PFSK-1 (cell line): Measurements from ENCODE around the gene CHTOP.

Experiments
- FOXP2 ChIP-seq: optimal IDR thresholded peaks from 2 replicates; pipeline ENCODE3; 2011; ENCODE audit warnings: borderline replicate concordance, control low read depth, inconsistent platforms; ENCODE audit not compliant: insufficient read depth; ENCODE audit errors: extremely low read length, extremely low read depth
- POLR2AphosphoS5 ChIP-seq: IDR thresholded peaks from 2 replicates; pipeline ENCODE4 v1.6.1; 2012; ENCODE audit warnings: low read depth, mild to moderate bottlenecking, control low read depth, low read length, moderate library complexity
- SIN3A ChIP-seq: IDR thresholded peaks from 2 replicates; pipeline ENCODE4 v1.6.1; 2012; ENCODE audit warnings: mild to moderate bottlenecking, low read length, moderate library complexity, borderline replicate concordance; ENCODE audit not compliant: insufficient read depth
- TAF1 ChIP-seq: IDR thresholded peaks from 2 replicates; pipeline ENCODE4 v1.6.1; 2012; ENCODE audit warnings: low read length, control low read depth, borderline replicate concordance; ENCODE audit not compliant: insufficient read depth
- TF ChIP-seq, protein P1 (sequence below), 2 experiments: IDR thresholded peaks; 2 replicates each; pipeline versions ENCODE4 v1.6.1 to v1.8.0; 2011 to 2012; ENCODE audit warnings: low read depth in 2 of 2, low read length in 2 of 2, control low read depth in 1 of 2, inconsistent platforms in 1 of 2, mild to moderate bottlenecking in 1 of 2, moderate library complexity in 1 of 2; ENCODE audit not compliant: insufficient read depth in 1 of 2

Gene CHTOP

GRCh38 chr1:153659656-153660055, 25.8 kb downstream of the CHTOP start:
- TF ChIP-seq TAF1 (no peak), SIN3A (no peak), FOXP2 (no peak), POLR2AphosphoS5 (no peak)
- TF ChIP-seq, protein P1, sequence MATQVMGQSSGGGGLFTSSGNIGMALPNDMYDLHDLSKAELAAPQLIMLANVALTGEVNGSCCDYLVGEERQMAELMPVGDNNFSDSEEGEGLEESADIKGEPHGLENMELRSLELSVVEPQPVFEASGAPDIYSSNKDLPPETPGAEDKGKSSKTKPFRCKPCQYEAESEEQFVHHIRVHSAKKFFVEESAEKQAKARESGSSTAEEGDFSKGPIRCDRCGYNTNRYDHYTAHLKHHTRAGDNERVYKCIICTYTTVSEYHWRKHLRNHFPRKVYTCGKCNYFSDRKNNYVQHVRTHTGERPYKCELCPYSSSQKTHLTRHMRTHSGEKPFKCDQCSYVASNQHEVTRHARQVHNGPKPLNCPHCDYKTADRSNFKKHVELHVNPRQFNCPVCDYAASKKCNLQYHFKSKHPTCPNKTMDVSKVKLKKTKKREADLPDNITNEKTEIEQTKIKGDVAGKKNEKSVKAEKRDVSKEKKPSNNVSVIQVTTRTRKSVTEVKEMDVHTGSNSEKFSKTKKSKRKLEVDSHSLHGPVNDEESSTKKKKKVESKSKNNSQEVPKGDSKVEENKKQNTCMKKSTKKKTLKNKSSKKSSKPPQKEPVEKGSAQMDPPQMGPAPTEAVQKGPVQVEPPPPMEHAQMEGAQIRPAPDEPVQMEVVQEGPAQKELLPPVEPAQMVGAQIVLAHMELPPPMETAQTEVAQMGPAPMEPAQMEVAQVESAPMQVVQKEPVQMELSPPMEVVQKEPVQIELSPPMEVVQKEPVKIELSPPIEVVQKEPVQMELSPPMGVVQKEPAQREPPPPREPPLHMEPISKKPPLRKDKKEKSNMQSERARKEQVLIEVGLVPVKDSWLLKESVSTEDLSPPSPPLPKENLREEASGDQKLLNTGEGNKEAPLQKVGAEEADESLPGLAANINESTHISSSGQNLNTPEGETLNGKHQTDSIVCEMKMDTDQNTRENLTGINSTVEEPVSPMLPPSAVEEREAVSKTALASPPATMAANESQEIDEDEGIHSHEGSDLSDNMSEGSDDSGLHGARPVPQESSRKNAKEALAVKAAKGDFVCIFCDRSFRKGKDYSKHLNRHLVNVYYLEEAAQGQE (IDR thresholded peaks at IDR 0.05; ENCODE audit: insufficient read depth in 1 of 2, low read depth in 2 of 2, low read length in 2 of 2) = no peak

DNA sequence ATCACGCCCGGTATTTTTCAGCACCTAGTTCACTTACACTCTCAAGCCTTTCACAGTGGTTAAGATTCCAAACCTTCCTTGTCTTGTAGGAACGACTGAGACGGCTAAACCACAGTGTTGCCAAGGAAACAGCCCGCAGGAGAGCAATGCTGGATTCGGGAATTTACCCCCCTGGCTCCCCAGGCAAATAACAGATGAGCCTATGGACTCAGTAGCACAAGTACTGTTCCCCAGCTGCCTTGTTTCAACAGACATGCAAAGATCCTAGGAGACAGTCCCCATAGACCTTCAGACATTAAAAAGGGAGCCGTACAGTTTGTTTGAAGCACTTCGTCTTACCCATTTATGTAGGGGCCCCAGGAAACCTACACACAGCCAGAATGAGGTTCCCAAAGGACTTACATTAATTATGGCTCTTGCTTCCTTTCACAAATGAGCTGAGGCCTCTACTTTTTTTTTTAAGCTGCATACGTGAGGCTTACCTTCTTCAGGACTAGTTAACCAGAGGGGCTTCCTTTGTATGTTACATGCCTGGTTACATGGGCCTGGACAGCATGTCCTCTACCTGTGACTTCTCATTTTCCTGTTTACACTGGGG, 27.3 kb downstream of the CHTOP start:
- TF ChIP-seq FOXP2 = no peak
- TF ChIP-seq POLR2AphosphoS5 = peak; percentile 68

DNA sequence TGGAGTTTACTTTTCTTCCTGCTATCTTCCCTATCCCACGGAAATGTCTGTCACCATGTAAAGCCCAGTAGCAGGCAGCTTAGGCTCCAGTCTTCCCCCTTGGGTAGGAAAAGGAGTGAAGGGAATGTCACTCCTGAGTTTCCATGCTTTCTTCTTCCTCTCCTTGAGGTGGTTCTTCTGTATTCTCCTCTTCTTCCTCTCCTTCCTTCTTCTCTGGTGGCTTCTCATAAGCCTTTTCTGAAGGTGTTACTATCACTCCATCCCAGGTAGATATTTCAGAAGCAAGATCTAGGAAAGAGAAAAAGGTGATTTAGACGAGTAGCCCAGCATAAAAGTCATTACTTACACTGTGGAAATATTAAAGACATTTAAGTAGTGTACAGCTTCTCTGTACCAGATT, 28.4 kb downstream of the CHTOP start:
- TF ChIP-seq SIN3A = no peak
- TF ChIP-seq TAF1 = no peak
- no peak for TF ChIP-seq FOXP2
- TF ChIP-seq, protein P1 (IDR thresholded peaks at IDR 0.05; ENCODE audit: insufficient read depth in 1 of 2, low read depth in 2 of 2, low read length in 2 of 2) = no peak
- no peak for TF ChIP-seq POLR2AphosphoS5

DNA sequence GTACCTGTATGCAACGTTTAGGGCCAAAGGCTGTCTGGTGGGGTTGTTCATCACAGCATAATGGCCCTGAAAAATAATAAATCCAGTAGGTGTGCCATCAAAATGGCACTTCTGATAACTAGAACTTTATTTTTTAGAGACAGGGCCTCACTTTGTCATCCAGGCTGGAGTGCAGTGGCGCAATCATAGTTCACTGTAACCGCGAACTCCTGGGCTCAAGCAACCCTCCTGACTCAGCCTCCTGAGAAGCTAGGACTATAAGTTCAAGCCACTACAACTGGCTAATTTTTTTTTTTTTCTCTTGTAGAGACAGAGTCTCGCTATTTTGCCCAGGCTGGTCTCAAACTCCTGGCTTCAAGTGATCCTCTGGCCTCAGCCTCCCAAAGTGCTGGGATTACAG, 29.3 kb downstream of the CHTOP start:
- peak; percentile 4; the same call in 1 of the 2 replicates for TF ChIP-seq POLR2AphosphoS5
- TF ChIP-seq, protein P1 (IDR thresholded peaks at IDR 0.05; ENCODE audit: insufficient read depth in 1 of 2, low read depth in 2 of 2, low read length in 2 of 2) = no peak

- TF ChIP-seq FOXP2 = no peak
- no peak for TF ChIP-seq TAF1
- TF ChIP-seq, protein P1 (IDR thresholded peaks at IDR 0.05; ENCODE audit: insufficient read depth in 1 of 2, low read depth in 2 of 2, low read length in 2 of 2) = no peak
- no peak for TF ChIP-seq SIN3A
- TF ChIP-seq POLR2AphosphoS5 = no peak
Observed at GRCh38 chr1:153667439-153667838, 33.6 kb downstream of the CHTOP start.
